B cell (primary cell): Measurements from ENCODE around the gene RNU1-4. TPM values are rescaled to one million over a fixed set of nuclear protein-coding genes. Genes with fewer than 3 reads are reported as not detected.
"Not testable (repeated sequence)": the region's sequence is repeated elsewhere in the genome, so short reads cannot be mapped to it uniquely, and the experiment has no call there.

Experiments
- ATAC-seq: fragments of 200-7000 bp; cut with Tn5 transposase; one replicate; pipeline ENCODE4 v1.10.0; 2021; ENCODE audit warnings: low read depth, mild to moderate bottlenecking, moderate number of reproducible peaks, moderate library complexity
- CTCF ChIA-PET: fragments of 350-600 bp; sonication (Branson Sonifier 250); formaldehyde crosslinking; loops from one replicate; lab custom pipeline; 2021; ENCODE audit warnings: antibody characterized with exemption, inconsistent platforms; lab: Charles Lee
- POLR2A ChIA-PET: fragments of 350-600 bp; sonication (Branson Sonifier 250); formaldehyde crosslinking; loops from one replicate; lab custom pipeline; 2021; ENCODE audit warnings: antibody characterized with exemption; lab: Charles Lee
- DNase-seq: peaks from one replicate; pipeline ENCODE4 v3.0.0; 2013
- H2AFZ ChIP-seq: 2 replicates; pipeline ENCODE4 v1.6.1; 2012; ENCODE audit warnings: mild to moderate bottlenecking, low read depth, low read length; ENCODE audit not compliant: insufficient read depth, poor library complexity, severe bottlenecking
- H3K27ac ChIP-seq, 2 donors: 1 replicate in 1 of 2; 2 replicates in 1 of 2; pipeline ENCODE4 v1.5.1; 2012 to 2013; ENCODE audit warnings: low read length in 2 of 2, mild to moderate bottlenecking in 2 of 2, moderate library complexity in 1 of 2
- H3K27me3 ChIP-seq, 4 experiments: fragments of 200-600 bp in 1 of 4; sonication (generic) in 1 of 4; replicated peaks in 1 of 4; 1 replicate in 2 of 4; 2 replicates in 2 of 4; pipeline versions ENCODE4 v1.6.1 to v1.7.0; 2013 to 2016; ENCODE audit warnings: low read length in 3 of 4, mild to moderate bottlenecking in 2 of 4, mixed read lengths in 1 of 4, moderate library complexity in 1 of 4; ENCODE audit not compliant: insufficient read depth in 4 of 4, control insufficient read depth in 3 of 4; ENCODE audit errors: control extremely low read depth in 1 of 4
- H3K36me3 ChIP-seq, 2 experiments: replicated peaks in 1 of 2; 1 replicate in 1 of 2; 2 replicates in 1 of 2; pipeline versions ENCODE4 v1.6.1 to v1.7.1; 2013; ENCODE audit warnings: low read length in 1 of 2; ENCODE audit not compliant: insufficient read depth in 2 of 2, control insufficient read depth in 1 of 2; ENCODE audit errors: control extremely low read depth in 1 of 2, extremely low read depth in 1 of 2
- H3K4me1 ChIP-seq, 2 donors: fragments of 200-600 bp in 1 of 2; sonication (generic) in 1 of 2; 1 replicate in 1 of 2; 2 replicates in 1 of 2; pipeline versions ENCODE4 v1.5.1 to v1.6.1; 2013 to 2017; ENCODE audit warnings: low read length in 2 of 2; ENCODE audit not compliant: control insufficient read depth in 2 of 2, insufficient read depth in 2 of 2
- H3K4me2 ChIP-seq: replicated peaks from 2 replicates; pipeline ENCODE3; 2012; ENCODE audit warnings: mild to moderate bottlenecking, low read depth, low read length; ENCODE audit not compliant: poor library complexity, severe bottlenecking
- H3K4me3 ChIP-seq, 5 experiments: fragments of 200-600 bp in 1 of 5; sonication (generic) in 1 of 5; 1 replicate in 3 of 5; 2 replicates in 2 of 5; pipeline versions ENCODE4 v1.5.1 to v1.7.0; 2011 to 2016; ENCODE audit warnings: low read length in 4 of 5, mild to moderate bottlenecking in 4 of 5, low read depth in 2 of 5, control low read depth in 1 of 5, moderate library complexity in 1 of 5; ENCODE audit not compliant: insufficient read depth in 1 of 5; ENCODE audit errors: control extremely low read depth in 1 of 5, extremely low read depth in 1 of 5
- H3K79me2 ChIP-seq: fragments of 200-600 bp; sonication (generic); one replicate; pipeline ENCODE4 v1.6.0; 2016; ENCODE audit warnings: low read length; ENCODE audit not compliant: control insufficient read depth, insufficient read depth
- H3K9ac ChIP-seq: fragments of 200-600 bp; sonication (generic); 2 replicates; pipeline ENCODE4 v1.6.1; 2017; ENCODE audit warnings: mild to moderate bottlenecking, low read length, moderate library complexity
- H3K9me3 ChIP-seq, 3 donors: one replicate each; pipeline versions ENCODE4 v1.6.1 to v1.7.1; 2013; ENCODE audit warnings: low read length in 2 of 3; ENCODE audit not compliant: control insufficient read depth in 2 of 3, insufficient read depth in 1 of 3; ENCODE audit errors: control extremely low read depth in 1 of 3
- H4K20me1 ChIP-seq: 2 replicates; pipeline ENCODE4 v1.6.0; 2012; ENCODE audit warnings: mild to moderate bottlenecking, low read length; ENCODE audit not compliant: insufficient read depth, control insufficient read depth, poor library complexity, severe bottlenecking
- H3K27ac Mint-ChIP-seq: one replicate; pipeline ENCODE4 v1.8.0; 2021; ENCODE audit warnings: mixed read lengths
- H3K27me3 Mint-ChIP-seq: one replicate; pipeline ENCODE4 v1.8.0; 2021; ENCODE audit warnings: mixed read lengths
- H3K4me1 Mint-ChIP-seq: one replicate; pipeline ENCODE4 v1.8.0; 2021; ENCODE audit warnings: mixed read lengths
- H3K4me3 Mint-ChIP-seq: one replicate; pipeline ENCODE4 v1.8.0; 2021; ENCODE audit warnings: mixed read lengths
- H3K9me3 Mint-ChIP-seq: one replicate; pipeline ENCODE4 v1.8.0; 2022; ENCODE audit warnings: mixed read lengths; ENCODE audit not compliant: insufficient read depth
- WGBS: methylation state at CpG from one replicate; pipeline ENCODE4 v1.1.5; 2013; ENCODE audit warnings: missing lambda C conversion rate; ENCODE audit not compliant: insufficient coverage; 5-methylcytosine and 5-hydroxymethylcytosine counted together
- intact Hi-C: fragments of 100-400 bp; cut with micrococcal nuclease; formaldehyde crosslinking; loops from one replicate; pipeline ENCODE4 v1.10.0; 2022
- polyA plus RNA-seq: library from polyadenylated mRNA; depleted of rRNA; stranded (reverse); fragments of >200 nt; gene quantifications from 2 replicates; pipeline ENCODE4 v1.2.3, GENCODE V29; 2012
- total RNA-seq, 2 donors: library from RNA; stranded (reverse); fragments of 120-200 nt in 1 of 2; gene quantifications; 1 replicate in 1 of 2; 2 replicates in 1 of 2; pipeline versions ENCODE4 v1.2.3 to v1.2.4, GENCODE V29; 2013 to 2022

RNU1-4 gene
- total and polyA plus RNA-seq, 2 donors (not counting 1 experiment from before 2014, with no cell fraction given) = 4,377 TPM; not detected in 1

DNA sequence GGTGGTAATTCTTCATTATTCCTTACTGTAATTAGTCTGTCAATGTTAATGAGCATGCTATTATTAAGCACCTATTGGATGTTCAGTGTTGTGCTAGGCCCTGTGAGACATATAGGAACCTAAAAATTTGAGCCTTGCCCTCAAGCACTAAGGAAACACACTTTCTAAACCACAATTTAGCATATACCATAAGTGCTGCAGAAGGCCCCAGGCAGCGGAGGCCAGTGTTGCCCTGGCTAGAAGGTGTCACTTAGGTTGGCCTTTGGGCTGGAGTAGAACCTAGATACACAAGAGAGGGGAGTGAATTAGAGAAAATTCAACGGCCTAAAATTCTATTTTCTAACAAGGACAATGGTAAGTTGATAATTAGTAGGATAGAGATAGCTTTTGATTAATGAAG is 44.6 kb downstream of the RNU1-4 start:
- H3K79me2 ChIP-seq, H3K36me3 ChIP-seq, intact Hi-C loops, H3K4me3 ChIP-seq, H4K20me1 ChIP-seq, ATAC-seq, H3K9ac ChIP-seq, H3K9me3 Mint-ChIP-seq, H3K4me1 Mint-ChIP-seq, H3K4me2 ChIP-seq, H3K4me1 ChIP-seq, DNase-seq, H3K9me3 ChIP-seq, POLR2A ChIA-PET, H2AFZ ChIP-seq, H3K27ac ChIP-seq, H3K27ac Mint-ChIP-seq, H3K27me3 Mint-ChIP-seq, H3K4me3 Mint-ChIP-seq, CTCF ChIA-PET, H3K27me3 ChIP-seq: not testable (repeated sequence)
- WGBS = no CpG with 5 or more reads among the region's 2 CpGs

DNA sequence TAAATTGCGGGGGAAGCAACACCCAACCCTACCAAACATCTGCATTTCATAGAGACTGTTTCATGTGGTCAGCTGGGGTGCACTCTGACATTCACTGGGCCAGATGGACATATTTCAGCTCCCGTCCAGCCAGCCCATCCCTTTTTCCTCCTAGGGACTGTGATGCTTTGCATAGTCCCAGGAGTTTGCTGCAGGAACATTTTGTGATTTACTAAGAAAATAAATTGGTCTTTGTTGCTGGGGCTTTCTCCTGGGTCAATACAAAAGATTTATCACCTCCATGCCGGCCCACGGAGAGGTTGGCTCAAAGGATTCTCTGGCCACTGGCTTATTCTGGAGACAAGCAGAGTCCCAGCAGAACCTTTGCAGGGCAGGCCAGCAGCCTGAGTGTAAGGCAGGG is 46.0 kb downstream of the RNU1-4 start:
- H2AFZ ChIP-seq, H3K4me1 ChIP-seq, H4K20me1 ChIP-seq, H3K27ac Mint-ChIP-seq, H3K4me2 ChIP-seq, H3K4me3 Mint-ChIP-seq, H3K4me3 ChIP-seq, H3K9me3 Mint-ChIP-seq, H3K4me1 Mint-ChIP-seq, H3K36me3 ChIP-seq, H3K27ac ChIP-seq, H3K9ac ChIP-seq, H3K27me3 Mint-ChIP-seq, H3K27me3 ChIP-seq, H3K79me2 ChIP-seq, intact Hi-C loops, POLR2A ChIA-PET, H3K9me3 ChIP-seq, CTCF ChIA-PET, DNase-seq, ATAC-seq: not testable (repeated sequence)
- 78% methylated on average over 2 of the region's 4 CpGs for WGBS

DNA sequence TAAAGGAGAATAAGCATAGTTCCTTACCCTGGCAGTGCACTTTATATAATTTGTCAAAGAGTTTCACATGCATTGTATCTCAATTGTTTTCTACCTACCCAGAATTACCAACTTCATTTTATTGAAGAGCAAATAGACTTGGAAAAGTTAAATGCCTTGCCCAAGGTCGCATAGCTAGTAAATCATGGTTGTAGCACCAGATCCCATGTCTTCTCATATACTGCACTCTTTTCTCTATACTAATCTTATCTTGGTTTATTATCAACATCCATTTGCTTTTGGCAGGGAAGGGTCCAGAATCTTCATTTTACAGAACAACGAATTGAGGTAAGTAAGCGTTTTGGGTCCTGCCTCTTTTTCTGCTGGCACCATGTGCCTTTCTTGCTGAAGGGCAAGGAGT is 46.9 kb downstream of the RNU1-4 start:
- H4K20me1 ChIP-seq, H3K4me3 Mint-ChIP-seq, POLR2A ChIA-PET, intact Hi-C loops, ATAC-seq, H2AFZ ChIP-seq, H3K9ac ChIP-seq, H3K79me2 ChIP-seq, H3K27ac Mint-ChIP-seq, H3K4me1 ChIP-seq, H3K4me3 ChIP-seq, H3K9me3 ChIP-seq, H3K4me2 ChIP-seq, DNase-seq, CTCF ChIA-PET, H3K27me3 ChIP-seq, H3K27ac ChIP-seq, H3K4me1 Mint-ChIP-seq, H3K36me3 ChIP-seq, H3K27me3 Mint-ChIP-seq, H3K9me3 Mint-ChIP-seq: not testable (repeated sequence)
- WGBS = no CpG with 5 or more reads among the region's 3 CpGs

DNA sequence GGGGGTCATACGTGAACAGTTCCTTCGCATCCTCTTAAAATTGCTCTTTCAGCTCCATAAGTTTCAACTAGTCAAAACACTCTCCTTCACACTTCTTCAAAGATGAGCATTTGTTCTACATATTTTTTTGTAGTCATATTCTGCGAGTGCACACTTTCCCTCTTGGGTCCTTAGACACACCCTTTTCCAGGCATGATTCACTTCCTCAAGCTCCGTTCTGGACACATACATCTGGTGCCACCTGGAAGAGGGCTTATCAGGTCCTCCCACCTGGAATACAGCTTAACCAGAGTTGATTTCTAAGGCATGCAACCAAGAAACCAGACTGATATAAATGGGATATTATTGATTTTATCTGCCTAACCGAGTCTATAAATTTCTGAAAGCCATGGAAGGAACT is 47.4 kb downstream of the RNU1-4 start:
- H3K9me3 Mint-ChIP-seq = not testable (repeated sequence)

More for the DNA sequence above, 47.4 kb downstream of the RNU1-4 start:
- WGBS = 0% methylated on average over 1 of the region's 5 CpGs
- H3K9ac ChIP-seq, H2AFZ ChIP-seq, intact Hi-C loops, H3K4me1 ChIP-seq, ATAC-seq, H3K4me2 ChIP-seq, H3K9me3 ChIP-seq, H4K20me1 ChIP-seq, H3K27ac Mint-ChIP-seq, POLR2A ChIA-PET, H3K79me2 ChIP-seq, CTCF ChIA-PET, H3K27me3 Mint-ChIP-seq, H3K27ac ChIP-seq, H3K4me3 ChIP-seq, DNase-seq, H3K4me1 Mint-ChIP-seq, H3K4me3 Mint-ChIP-seq, H3K36me3 ChIP-seq, H3K27me3 ChIP-seq: not testable (repeated sequence)
